HepG2 (cell line): ENCODE measurements around the gene HSD11B1. TPM values are rescaled to one million over a fixed set of nuclear protein-coding genes. Genes with fewer than 3 reads are reported as not detected.

Experiments used
- ATAC-seq: fragments of 200-7000 bp; cut with Tn5 transposase; 3 replicates; pipeline ENCODE4 v1.9.1; 2020; ENCODE audit warnings: mild to moderate bottlenecking, moderate library complexity
- BruUV-seq: library from RNA; stranded (reverse); fragments of 400-500 nt; replicated peaks from 2 replicates; lab custom pipeline; 2021; lab: Mats Ljungman, UMichigan
- CTCF ChIA-PET: fragments of 300-600 bp; formaldehyde crosslinking; extraction: SDS; loops from one replicate; lab custom pipeline; 2021; ENCODE audit warnings: low total read pairs, inconsistent platforms, low intra/inter-chr PET ratio; lab: Yijun Ruan, JAX
- POLR2A ChIA-PET: fragments of 350-600 bp; sonication (Branson Sonifier 250); formaldehyde crosslinking; loops from one replicate; lab custom pipeline; 2020; ENCODE audit warnings: antibody characterized with exemption, inconsistent platforms; lab: Yijun Ruan, JAX
- DNase-seq: peaks from one replicate; pipeline ENCODE4 v3.0.0-alpha.2; 2015; ENCODE audit warnings: low spot score
- FAIRE-seq: peaks from 3 replicates; lab custom pipeline; 2011; peaks lifted over from hg19 to GRCh38; lab: Jason Lieb, UNC
- H2AFZ ChIP-seq: one replicate; pipeline ENCODE4 v1.6.1; 2011; ENCODE audit warnings: low read length, inconsistent platforms
- H3K27ac ChIP-seq: fragments of 300-600 bp; 3 replicates; pipeline ENCODE4 v1.8.0; 2011; ENCODE audit warnings: mixed run types, mild to moderate bottlenecking, mixed read lengths, low read length, inconsistent platforms; ENCODE audit not compliant: insufficient read depth; ENCODE audit errors: extremely low read length
- H3K27me3 ChIP-seq, 2 experiments: fragments of 200-600 bp in 1 of 2; 2 replicates in 1 of 2; 3 replicates in 1 of 2; pipeline versions ENCODE4 v1.6.0 to v1.8.0; 2011; ENCODE audit warnings: low read length in 2 of 2, mild to moderate bottlenecking in 2 of 2, moderate library complexity in 2 of 2, inconsistent platforms in 1 of 2; ENCODE audit not compliant: insufficient read depth in 2 of 2, control insufficient read depth in 1 of 2
- H3K36me3 ChIP-seq, 2 experiments: fragments of 200-600 bp in 1 of 2; replicated peaks in 1 of 2; 2 replicates in 1 of 2; 3 replicates in 1 of 2; pipeline versions ENCODE4 v1.5.1 to v1.8.0; 2011; ENCODE audit warnings: low read length in 2 of 2, inconsistent platforms in 1 of 2; ENCODE audit not compliant: insufficient read depth in 2 of 2, control insufficient read depth in 1 of 2
- H3K4me1 ChIP-seq: 2 replicates; pipeline ENCODE4 v1.5.1; 2012; ENCODE audit warnings: low read length, inconsistent platforms; ENCODE audit not compliant: insufficient read depth
- H3K4me2 ChIP-seq: 2 replicates; pipeline ENCODE4 v1.6.0; 2011; ENCODE audit warnings: low read depth, low read length, inconsistent platforms
- H3K4me3 ChIP-seq, 3 experiments: fragments of 200-600 bp in 1 of 3; sonication (generic), shearing (Covaris generic) in 1 of 3; replicated peaks in 1 of 3; 2 replicates each; pipeline ENCODE4 v1.5.1; 2011 to 2016; ENCODE audit warnings: low read length in 3 of 3, inconsistent platforms in 2 of 3, low read depth in 2 of 3, mild to moderate bottlenecking in 2 of 3, control low read depth in 1 of 3, mixed read lengths in 1 of 3; ENCODE audit not compliant: insufficient read depth in 1 of 3
- H3K79me2 ChIP-seq: one replicate; pipeline ENCODE4 v1.6.1; 2011; ENCODE audit warnings: low read length, inconsistent platforms; ENCODE audit not compliant: insufficient read depth
- H3K9ac ChIP-seq: 2 replicates; pipeline ENCODE4 v1.6.0; 2011; ENCODE audit warnings: mild to moderate bottlenecking, low read depth, low read length, inconsistent platforms; ENCODE audit not compliant: insufficient read depth
- H3K9me3 ChIP-seq: 2 replicates; pipeline ENCODE4 v1.5.1; 2012; ENCODE audit warnings: mild to moderate bottlenecking, low read length
- H4K20me1 ChIP-seq: 2 replicates; pipeline ENCODE4 v1.6.0; 2011; ENCODE audit warnings: inconsistent platforms, mild to moderate bottlenecking, low read length, moderate library complexity; ENCODE audit not compliant: insufficient read depth
- ARID5B ChIP-seq: IDR thresholded peaks from 2 replicates; pipeline ENCODE4 v1.4.0; 2020; ENCODE audit warnings: mild to moderate bottlenecking, missing genetic modification reagents
- DMTF1 ChIP-seq: sonication (generic); formaldehyde crosslinking; IDR thresholded peaks from 2 replicates; pipeline ENCODE4 v1.4.0; 2020; ENCODE audit warnings: mild to moderate bottlenecking, missing genetic modification reagents
- HNF1B ChIP-seq: sonication (generic); formaldehyde crosslinking; IDR thresholded peaks from 2 replicates; pipeline ENCODE4 v1.5.1; 2020; ENCODE audit warnings: mild to moderate bottlenecking, moderate library complexity, missing genetic modification reagents
- LCORL ChIP-seq, 2 experiments: fragments of 450-650 bp in 1 of 2; sonication (generic) in 1 of 2; formaldehyde crosslinking in 1 of 2; IDR thresholded peaks; 2 replicates each; pipeline versions ENCODE4 v1.5.0 to v1.6.1; 2017 to 2020; ENCODE audit warnings: antibody characterized with exemption in 1 of 2, missing genetic modification reagents in 1 of 2
- MTF2 ChIP-seq: sonication (generic); formaldehyde crosslinking; IDR thresholded peaks from 2 replicates; pipeline ENCODE4 v1.5.0; 2020; ENCODE audit warnings: missing genetic modification reagents, borderline replicate concordance
- PHF5A ChIP-seq: IDR thresholded peaks from one replicate; pipeline ENCODE4 v1.6.1; 2018; ENCODE audit warnings: low read depth, missing genetic modification reagents; ENCODE audit not compliant: unreplicated experiment
- POLR2AphosphoS5 ChIP-seq: IDR thresholded peaks from 2 replicates; pipeline ENCODE4 v1.6.1; 2012; ENCODE audit warnings: low read depth, low read length
- POLR2G ChIP-seq: fragments of 200-400 bp; formaldehyde crosslinking; IDR thresholded peaks from 2 replicates; pipeline ENCODE4 v1.6.1; 2018; ENCODE audit warnings: mild to moderate bottlenecking, low read depth, low read length, moderate library complexity
- STAT6 ChIP-seq: sonication (generic); formaldehyde crosslinking; IDR thresholded peaks from 2 replicates; pipeline ENCODE4 v1.4.0; 2020; ENCODE audit warnings: missing genetic modification reagents, mild to moderate bottlenecking, borderline replicate concordance
- TBX3 ChIP-seq: fragments of 450-650 bp; IDR thresholded peaks from 2 replicates; pipeline ENCODE4 v1.6.1; 2017; ENCODE audit warnings: antibody characterized with exemption, mild to moderate bottlenecking, inconsistent platforms, borderline replicate concordance
- ZMYM3 ChIP-seq: sonication (generic); formaldehyde crosslinking; IDR thresholded peaks from 2 replicates; pipeline ENCODE4 v1.5.1; 2020; ENCODE audit warnings: mild to moderate bottlenecking, missing genetic modification reagents
- ZNF263 ChIP-seq: sonication (generic); formaldehyde crosslinking; IDR thresholded peaks from 2 replicates; pipeline ENCODE4 v1.4.0; 2020; ENCODE audit warnings: missing genetic modification reagents
- ZNF282 ChIP-seq: fragments of 450-650 bp; IDR thresholded peaks from 2 replicates; pipeline ENCODE4 v1.6.1; 2018; ENCODE audit not compliant: partially characterized antibody
- ZNF788 ChIP-seq: sonication (generic); formaldehyde crosslinking; IDR thresholded peaks from 2 replicates; pipeline ENCODE4 v1.5.0; 2020; ENCODE audit warnings: mild to moderate bottlenecking, missing genetic modification reagents, borderline replicate concordance
- ZSCAN30 ChIP-seq: sonication (generic); formaldehyde crosslinking; IDR thresholded peaks from 2 replicates; pipeline ENCODE4 v1.5.0; 2020; ENCODE audit warnings: mild to moderate bottlenecking, missing genetic modification reagents
- WGBS: methylation state at CpG from one replicate; pipeline ENCODE4 v1.1.6; 2017; ENCODE audit warnings: low lambda C conversion rate; 5-methylcytosine and 5-hydroxymethylcytosine counted together
- in situ Hi-C: cut with HindIII; loops from 2 replicates; pipeline ENCODE4 v1.10.0; 2017; ENCODE audit warnings: low pct_unique_long_range_greater_than_20kb; ENCODE audit not compliant: extremely low pct_ligation_motif_present
- intact Hi-C: fragments of 100-400 bp; cut with micrococcal nuclease; formaldehyde crosslinking; loops from one replicate; pipeline ENCODE4 v1.10.0; 2022; ENCODE audit not compliant: unreplicated experiment
- polyA plus RNA-seq, 8 experiments: library from polyadenylated mRNA; depleted of rRNA in 3 of 8; stranded (reverse) in 7 of 8; unstranded in 1 of 8; fragments of >200 nt; fragmentation: Illumina TruSeq in 4 of 8; extraction: Trizol in 4 of 8; gene quantifications; 2 replicates each; pipeline versions ENCODE4 v1.2.1 to v1.2.3, GENCODE V29; 2011 to 2016; ENCODE audit warnings: low read depth in 4 of 8, missing spikeins in 1 of 8, mixed read lengths in 1 of 8; ENCODE audit not compliant: insufficient read depth in 1 of 8
- total RNA-seq, 5 experiments: library from RNA; depleted of rRNA; stranded (reverse); fragments of >200 nt; fragmentation: Illumina TruSeq; extraction: Trizol; gene quantifications; 2 replicates each; pipeline ENCODE4 v1.2.3, GENCODE V29; 2016; ENCODE audit warnings: low read depth in 1 of 5

Gene HSD11B1
- total and polyA plus RNA-seq, 2 of the 13 experiments (the other 11 are each of a cell fraction or from before 2014, with no cell fraction given) = not detected

GRCh38 chr1:209755256-209755655 is 50.6 kb downstream of the HSD11B1 start:
- intact Hi-C loops = no loop called here
- whole genome bisulfite sequencing = 0% methylated on average over 1 of the region's 1 CpG
- Histone ChIP-seq H3K27ac (no peak overlapping the region), H3K27me3 (no peaks in the 10 kb centered on the region; a peak in 1 of 5 replicates), H3K9ac (no peak overlapping the region), H3K9me3 (no peaks in the 10 kb centered on the region), H2AFZ (no peak overlapping the region)
- ATAC-seq = no peak
- POLR2A ChIA-PET = no interaction called here
- TF ChIP-seq PHF5A (CRISPR knock-in tag) (no peak), STAT6 (CRISPR knock-in tag) (no peak), ZNF788 (CRISPR knock-in tag) (no peak), ZMYM3 (no peak), ARID5B (no peak), POLR2G (no peak), ZNF263 (no peak), TBX3 (no peak), DMTF1 (CRISPR knock-in tag) (no peak), ZSCAN30 (CRISPR knock-in tag) (no peak), LCORL (IDR thresholded peaks at IDR 0.05) (no peak), LCORL (CRISPR knock-in tag; IDR thresholded peaks at IDR 0.05) (no peak), MTF2 (CRISPR knock-in tag) (no peak), ZNF282 (no peak), POLR2AphosphoS5 (no peak), HNF1B (CRISPR knock-in tag) (no peak)
- TF ChIP-seq, all 625 proteins: peak for 0
- H3K4me2 ChIP-seq = no peak overlapping the region
- no peaks in the 10 kb centered on the region for H3K4me1 ChIP-seq
- DNase-seq (no peak), FAIRE-seq (no peak)
- H3K4me3 ChIP-seq = no peak overlapping the region
- in situ Hi-C loops = no loop called here
- CTCF ChIA-PET = no interaction called here
- H4K20me1 ChIP-seq = no peaks in the 10 kb centered on the region
- no peaks in the 10 kb centered on the region for H3K79me2 ChIP-seq
- BruUV-seq = no TSS peak
- H3K36me3 ChIP-seq = no peaks in the 10 kb centered on the region
